Measurements from ENCODE around the gene RAG2. TPM values are rescaled to one million over a fixed set of nuclear protein-coding genes. Genes with fewer than 3 reads are reported as not detected.

Gene RAG2
- total and polyA plus RNA-seq, 12 donors, result not detected

DNA sequence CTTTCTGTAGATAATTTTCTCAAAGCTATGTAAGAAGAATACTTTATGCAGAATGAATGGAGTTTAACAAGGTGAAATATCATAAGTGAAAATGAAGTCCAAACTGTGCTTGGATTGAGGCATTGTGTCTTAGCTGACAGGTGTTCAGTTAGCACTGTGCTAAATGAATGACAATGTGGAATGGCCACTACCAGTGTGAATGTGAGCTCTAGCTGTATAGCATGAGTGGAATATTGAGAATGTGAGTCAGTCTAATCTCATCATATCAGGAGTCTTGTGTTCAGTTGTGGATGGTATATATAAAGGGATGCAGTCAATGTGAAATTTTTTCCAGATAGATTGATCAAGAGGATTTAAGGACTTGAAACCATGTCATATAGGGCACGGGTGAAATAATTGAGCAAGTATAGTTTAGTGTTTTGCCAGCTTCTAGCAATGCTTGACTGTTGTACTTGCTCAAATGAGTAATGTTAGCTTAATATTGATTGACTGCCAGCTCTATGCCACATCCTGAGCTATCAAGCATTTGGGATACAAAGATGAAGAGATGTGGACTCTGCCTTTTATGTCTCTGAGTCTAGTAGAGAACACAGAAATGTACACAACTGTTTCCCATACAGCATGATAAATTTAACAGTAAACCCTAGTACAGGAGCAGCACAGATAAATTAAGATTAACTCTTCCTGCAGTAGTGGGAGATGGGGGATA lies 10.6 kb upstream of the RAG2 start:
- Histone ChIP-seq H3K4me1 (replicated peaks in 1 of 2) (no peaks in the 10 kb centered on the region), H3K4me3 (no peak overlapping the region), H3K27me3 (no peaks in the 10 kb centered on the region), H3K27ac (no peak overlapping the region), H3K9me3 (replicated peaks in 1 of 3) (no peaks in the 10 kb centered on the region), H3K36me3 (replicated peaks in 1 of 2) (no peaks in the 10 kb centered on the region)
- no peak for TF ChIP-seq POLR2A (IDR thresholded peaks at IDR 0.05)
- TF ChIP-seq, protein P1, sequence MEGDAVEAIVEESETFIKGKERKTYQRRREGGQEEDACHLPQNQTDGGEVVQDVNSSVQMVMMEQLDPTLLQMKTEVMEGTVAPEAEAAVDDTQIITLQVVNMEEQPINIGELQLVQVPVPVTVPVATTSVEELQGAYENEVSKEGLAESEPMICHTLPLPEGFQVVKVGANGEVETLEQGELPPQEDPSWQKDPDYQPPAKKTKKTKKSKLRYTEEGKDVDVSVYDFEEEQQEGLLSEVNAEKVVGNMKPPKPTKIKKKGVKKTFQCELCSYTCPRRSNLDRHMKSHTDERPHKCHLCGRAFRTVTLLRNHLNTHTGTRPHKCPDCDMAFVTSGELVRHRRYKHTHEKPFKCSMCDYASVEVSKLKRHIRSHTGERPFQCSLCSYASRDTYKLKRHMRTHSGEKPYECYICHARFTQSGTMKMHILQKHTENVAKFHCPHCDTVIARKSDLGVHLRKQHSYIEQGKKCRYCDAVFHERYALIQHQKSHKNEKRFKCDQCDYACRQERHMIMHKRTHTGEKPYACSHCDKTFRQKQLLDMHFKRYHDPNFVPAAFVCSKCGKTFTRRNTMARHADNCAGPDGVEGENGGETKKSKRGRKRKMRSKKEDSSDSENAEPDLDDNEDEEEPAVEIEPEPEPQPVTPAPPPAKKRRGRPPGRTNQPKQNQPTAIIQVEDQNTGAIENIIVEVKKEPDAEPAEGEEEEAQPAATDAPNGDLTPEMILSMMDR (IDR thresholded peaks at IDR 0.05), result no peak
- intact Hi-C loops (cut with DNase I), result no loop called here
- 82 to 93% (median 90%) methylated on average over 1 of the region's 1 CpG for WGBS, 4 donors
- no peak for DNase-seq

DNA sequence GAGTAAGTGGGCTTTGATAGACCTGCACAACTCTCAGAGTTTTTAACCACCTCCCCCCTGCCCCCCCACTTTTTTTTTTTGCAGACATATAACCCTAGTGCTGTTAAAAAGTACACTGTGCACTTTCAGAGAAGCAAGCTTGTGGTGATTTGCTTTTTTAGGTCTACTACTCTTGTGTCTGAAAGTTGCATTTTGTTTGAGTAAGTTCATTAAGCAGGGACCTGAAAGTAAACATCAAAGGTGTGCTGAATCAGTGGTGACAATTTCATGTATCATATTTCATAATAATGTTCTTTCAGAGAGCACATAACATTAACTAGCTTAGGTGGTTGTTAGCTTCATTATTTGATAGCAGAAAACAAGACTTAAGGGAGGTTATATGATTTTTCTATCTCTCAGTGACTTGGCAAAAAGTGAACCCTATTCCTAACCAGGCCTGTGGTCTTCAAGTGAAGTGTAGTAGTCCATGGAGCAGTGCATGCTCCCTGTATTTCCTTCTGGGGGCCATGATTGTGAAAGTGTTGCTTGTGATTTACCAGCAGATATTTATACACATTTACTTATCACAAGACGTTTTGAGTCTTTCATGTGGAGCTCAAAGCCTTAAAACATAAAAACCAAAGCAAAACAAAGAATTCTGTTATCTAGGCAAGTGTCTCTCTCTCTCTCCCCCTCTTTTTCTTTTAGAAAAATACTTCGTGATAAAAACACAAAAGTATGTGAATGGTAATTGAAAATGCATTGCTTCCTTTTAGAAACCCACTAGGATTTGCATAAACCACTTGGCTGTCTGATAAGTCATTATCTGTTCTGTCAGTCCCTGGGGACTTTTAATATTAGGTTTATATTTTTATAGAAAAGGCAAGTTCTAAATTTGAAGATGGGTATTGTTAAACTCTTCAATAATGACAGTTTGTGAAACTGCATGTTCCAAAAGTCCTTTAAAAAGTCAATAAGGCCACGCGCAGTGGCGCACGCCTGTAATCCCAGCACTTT lies 7.5 kb upstream of the RAG2 start:
- no peak for DNase-seq
- intact Hi-C loops (cut with DNase I), result no loop called here
- H3K9me3 ChIP-seq (replicated peaks in 1 of 3), result no peaks in the 10 kb centered on the region
- no peaks in the 10 kb centered on the region for H3K36me3 ChIP-seq (replicated peaks in 1 of 2)
- H3K27ac ChIP-seq, result no peak overlapping the region
- H3K4me3 ChIP-seq, result no peak overlapping the region
- TF ChIP-seq, protein P1 (IDR thresholded peaks at IDR 0.05), result no peak
- TF ChIP-seq POLR2A (IDR thresholded peaks at IDR 0.05), result no peak
- no peaks in the 10 kb centered on the region for H3K4me1 ChIP-seq (replicated peaks in 1 of 2)
- H3K27me3 ChIP-seq, result no peaks in the 10 kb centered on the region
- 79 to 89% (median 85%) methylated on average over 6 of the region's 6 CpGs for WGBS, 4 donors

DNA sequence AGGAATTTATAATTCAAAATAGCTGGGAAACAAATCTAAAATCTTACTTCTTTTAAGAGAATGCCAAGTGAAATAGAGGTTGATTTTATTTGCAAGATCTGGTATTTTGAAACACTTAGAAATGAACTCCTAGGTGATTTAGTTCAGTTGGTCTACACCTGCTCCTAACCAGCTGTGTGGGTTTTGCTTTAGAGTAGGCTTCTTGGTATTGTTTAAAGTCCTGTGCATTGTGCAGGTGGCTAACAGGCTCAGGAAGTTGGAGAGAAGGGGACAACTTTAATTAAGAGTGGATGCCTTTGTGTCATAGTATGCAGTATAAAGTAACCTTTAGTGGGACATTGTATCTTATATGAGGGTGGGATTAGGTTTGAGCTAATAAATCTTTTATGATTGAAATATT lies 4.1 kb upstream of the RAG2 start:
- Histone ChIP-seq H3K9me3 (replicated peaks in 1 of 3) (no peaks in the 10 kb centered on the region), H3K4me1 (replicated peaks in 1 of 2) (no peaks in the 10 kb centered on the region), H3K36me3 (replicated peaks in 1 of 2) (no peaks in the 10 kb centered on the region), H3K27ac (no peak overlapping the region), H3K27me3 (no peaks in the 10 kb centered on the region), H3K4me3 (no peak overlapping the region)
- no peak for DNase-seq
- no peak for TF ChIP-seq POLR2A (IDR thresholded peaks at IDR 0.05)
- TF ChIP-seq, protein P1 (IDR thresholded peaks at IDR 0.05), result no peak
- intact Hi-C loops (cut with DNase I), result no loop called here

DNA sequence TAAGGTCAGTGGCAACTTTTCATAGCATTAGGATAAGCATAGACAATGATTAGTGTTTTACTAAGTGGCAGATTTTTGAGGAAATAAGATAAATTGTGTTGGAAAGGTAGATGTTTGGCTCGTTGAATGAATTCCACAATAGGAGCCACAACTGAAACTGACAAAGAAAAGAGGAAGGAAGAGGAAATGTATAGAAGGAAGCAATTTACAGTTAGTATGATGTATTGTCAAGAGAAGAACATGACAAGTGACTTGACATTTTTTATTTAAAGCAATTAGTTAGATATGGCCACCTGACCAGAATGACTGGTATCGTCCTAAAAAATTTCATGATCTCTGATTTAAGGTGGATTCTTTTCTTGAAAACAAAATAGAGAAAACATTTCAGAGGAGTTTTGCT lies 3.1 kb upstream of the RAG2 start:
- no peak for TF ChIP-seq POLR2A (IDR thresholded peaks at IDR 0.05)
- TF ChIP-seq, protein P1 (IDR thresholded peaks at IDR 0.05), result no peak
- H3K4me1 ChIP-seq (replicated peaks in 1 of 2), result no peaks in the 10 kb centered on the region
- no peaks in the 10 kb centered on the region for H3K36me3 ChIP-seq (replicated peaks in 1 of 2)
- no peak overlapping the region for H3K27ac ChIP-seq
- intact Hi-C loops (cut with DNase I), result no loop called here
- no peak for DNase-seq
- 67 to 87% (median 81%) methylated on average over 2 of the region's 2 CpGs for WGBS, 4 donors
- H3K27me3 ChIP-seq, result no peaks in the 10 kb centered on the region
- H3K4me3 ChIP-seq, result no peak overlapping the region
- H3K9me3 ChIP-seq (replicated peaks in 1 of 3), result no peaks in the 10 kb centered on the region

Data from adrenal gland (tissue), 12 donors.